NCI-H2081 (cell line): ENCODE results near the gene B4GALT5.

ENCODE experiments used
- DNase-seq, 2 experiments: peaks; one replicate each; lab custom pipeline; 2025; lab: John Stamatoyannopoulos, UW

B4GALT5 gene

DNA sequence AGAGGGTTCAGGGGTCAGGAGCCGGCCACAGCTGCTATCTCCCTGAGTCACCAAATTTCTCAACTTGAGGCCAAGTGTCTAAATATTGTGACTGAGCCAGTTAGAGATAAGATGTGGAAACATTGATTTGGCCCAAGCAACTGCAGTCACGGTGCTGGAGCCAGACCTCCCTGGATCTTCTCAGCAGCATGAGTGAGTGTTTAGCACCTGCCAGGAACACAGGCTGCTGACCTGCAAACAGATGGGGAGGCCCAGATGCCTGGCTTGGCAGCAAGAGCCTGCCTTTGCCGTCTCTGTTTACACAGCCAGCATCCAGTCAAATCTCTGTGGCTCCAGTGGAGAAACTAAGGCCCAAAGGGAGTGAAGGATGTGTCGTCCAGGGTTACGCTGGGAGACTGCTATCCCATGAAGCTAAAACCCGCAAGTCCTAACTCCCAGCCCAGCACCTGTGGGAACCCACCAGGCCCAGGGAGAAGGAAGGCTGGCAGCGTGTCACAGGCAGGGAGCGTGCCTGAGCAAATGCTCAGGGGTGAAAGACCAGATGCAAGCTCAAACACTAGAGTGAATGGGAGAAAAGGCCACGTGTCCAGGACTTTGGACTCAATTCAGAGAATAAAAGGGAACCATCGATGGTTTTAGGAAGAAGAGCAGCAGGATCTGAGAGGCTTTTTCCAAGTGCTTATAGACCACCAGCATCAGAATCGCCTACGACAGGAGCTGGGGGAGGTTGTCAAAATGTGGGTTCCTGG is 129.8 kb downstream of the B4GALT5 start:
- DNase-seq, result peak; percentile 8 to 58

DNA sequence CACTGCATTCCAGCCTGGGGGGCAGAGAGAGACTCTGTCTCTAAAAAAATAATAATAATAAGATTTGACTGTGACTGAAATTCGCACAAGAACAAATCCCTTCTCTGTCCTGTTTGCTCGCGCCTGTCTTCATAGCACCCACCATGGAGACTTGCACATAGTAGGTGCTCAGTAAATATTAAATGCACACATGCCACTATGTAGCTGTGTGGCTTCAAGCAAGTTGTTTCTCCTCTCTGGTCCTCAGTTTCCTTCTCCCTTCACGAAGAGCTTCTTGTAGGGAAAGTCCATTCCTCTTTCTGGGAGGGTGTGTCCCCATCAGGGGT is 130.4 kb downstream of the B4GALT5 start:
- DNase-seq, result no peak
